HepG2 (cell line): ENCODE data around the gene SELENOH. TPM values are rescaled to one million over a fixed set of nuclear protein-coding genes. Genes with fewer than 3 reads are reported as not detected.

Experiments
- CEBPB ChIP-seq: IDR thresholded peaks from 2 replicates; pipeline ENCODE4 v1.6.1; 2011; ENCODE audit warnings: low read depth, low read length, improper control_type of control experiment, borderline replicate concordance
- FOXK1 ChIP-seq: sonication (generic); formaldehyde crosslinking; IDR thresholded peaks from 2 replicates; pipeline ENCODE4 v1.4.0; 2020; ENCODE audit warnings: low read depth, missing genetic modification reagents, borderline replicate concordance
- GLI4 ChIP-seq: sonication (generic); formaldehyde crosslinking; IDR thresholded peaks from 2 replicates; pipeline ENCODE4 v1.5.1; 2020; ENCODE audit warnings: missing genetic modification reagents, mild to moderate bottlenecking, moderate library complexity, borderline replicate concordance
- IKZF4 ChIP-seq: sonication (generic); formaldehyde crosslinking; IDR thresholded peaks from 2 replicates; pipeline ENCODE4 v1.5.1; 2020; ENCODE audit warnings: borderline replicate concordance, mild to moderate bottlenecking, low read depth, missing genetic modification reagents; ENCODE audit errors: not compliant biosample characterization
- JUN ChIP-seq: sonication (generic); formaldehyde crosslinking; IDR thresholded peaks from 2 replicates; pipeline ENCODE4 v1.4.0; 2020; ENCODE audit warnings: mild to moderate bottlenecking, missing genetic modification reagents
- MEIS2 ChIP-seq: sonication (generic); formaldehyde crosslinking; IDR thresholded peaks from 2 replicates; pipeline ENCODE4 v1.9.0; 2021; ENCODE audit warnings: mild to moderate bottlenecking, missing genetic modification reagents
- NFE2L1 ChIP-seq: sonication (generic); formaldehyde crosslinking; IDR thresholded peaks from 2 replicates; pipeline ENCODE4 v1.4.0; 2020; ENCODE audit warnings: missing genetic modification reagents, mild to moderate bottlenecking, borderline replicate concordance
- NKX3-1 ChIP-seq: sonication (generic); formaldehyde crosslinking; IDR thresholded peaks from 2 replicates; pipeline ENCODE4 v1.5.0; 2020; ENCODE audit warnings: missing genetic modification reagents
- SOX5 ChIP-seq: IDR thresholded peaks from 2 replicates; pipeline ENCODE4 v1.6.1; 2016; ENCODE audit warnings: borderline replicate concordance
- SP4 ChIP-seq: sonication (generic); formaldehyde crosslinking; IDR thresholded peaks from 2 replicates; pipeline ENCODE4 v1.8.1; 2023; ENCODE audit warnings: mild to moderate bottlenecking, missing genetic modification reagents
- SRSF4 ChIP-seq: fragments of 200-400 bp; formaldehyde crosslinking; IDR thresholded peaks from one replicate; pipeline ENCODE4 v1.6.1; 2018; ENCODE audit warnings: mild to moderate bottlenecking, low read depth, low read length, moderate library complexity; ENCODE audit not compliant: poor library complexity, severe bottlenecking
- ZMYM4 ChIP-seq: sonication (generic); formaldehyde crosslinking; IDR thresholded peaks from 2 replicates; pipeline ENCODE4 v1.8.1; 2023; ENCODE audit warnings: mild to moderate bottlenecking, missing genetic modification reagents
- ZNF543 ChIP-seq: sonication (generic); formaldehyde crosslinking; IDR thresholded peaks from 2 replicates; pipeline ENCODE4 v1.4.0; 2020; ENCODE audit warnings: mild to moderate bottlenecking, missing genetic modification reagents
- ZNF550 ChIP-seq: sonication (generic); formaldehyde crosslinking; IDR thresholded peaks from 2 replicates; pipeline ENCODE4 v1.4.0; 2020; ENCODE audit warnings: mild to moderate bottlenecking, missing genetic modification reagents, borderline replicate concordance
- ZNF614 ChIP-seq: IDR thresholded peaks from 2 replicates; pipeline ENCODE4 v1.6.1; 2018; ENCODE audit warnings: missing biosample characterization, missing genetic modification reagents, inconsistent platforms, borderline replicate concordance
- ZNF703 ChIP-seq: sonication (generic); formaldehyde crosslinking; IDR thresholded peaks from 2 replicates; pipeline ENCODE4 v1.5.1; 2020; ENCODE audit warnings: missing genetic modification reagents, mild to moderate bottlenecking, moderate library complexity, borderline replicate concordance
- polyA plus RNA-seq, 8 experiments: library from polyadenylated mRNA; depleted of rRNA in 3 of 8; stranded (reverse) in 7 of 8; unstranded in 1 of 8; fragments of >200 nt; fragmentation: Illumina TruSeq in 4 of 8; extraction: Trizol in 4 of 8; gene quantifications; 2 replicates each; pipeline versions ENCODE4 v1.2.1 to v1.2.3, GENCODE V29; 2011 to 2016; ENCODE audit warnings: low read depth in 4 of 8, missing spikeins in 1 of 8, mixed read lengths in 1 of 8; ENCODE audit not compliant: insufficient read depth in 1 of 8
- total RNA-seq, 5 experiments: library from RNA; depleted of rRNA; stranded (reverse); fragments of >200 nt; fragmentation: Illumina TruSeq; extraction: Trizol; gene quantifications; 2 replicates each; pipeline ENCODE4 v1.2.3, GENCODE V29; 2016; ENCODE audit warnings: low read depth in 1 of 5
- TF ChIP-seq, protein P1 (sequence below): sonication (generic); formaldehyde crosslinking; IDR thresholded peaks from 2 replicates; pipeline ENCODE4 v1.4.0; 2020; ENCODE audit warnings: missing genetic modification reagents
- TF ChIP-seq, protein P2 (sequence below): sonication (generic); formaldehyde crosslinking; IDR thresholded peaks from 2 replicates; pipeline ENCODE4 v1.8.0; 2022; ENCODE audit warnings: mild to moderate bottlenecking, missing genetic modification reagents, moderate library complexity
- TF ChIP-seq, protein P3 (sequence below): sonication (generic); formaldehyde crosslinking; IDR thresholded peaks from 2 replicates; pipeline ENCODE4 v1.4.0; 2020; ENCODE audit warnings: missing genetic modification reagents
- TF ChIP-seq, protein P4 (sequence below): sonication (generic); formaldehyde crosslinking; IDR thresholded peaks from 2 replicates; pipeline ENCODE4 v1.4.0; 2020; ENCODE audit warnings: missing genetic modification reagents
- TF ChIP-seq, protein P5 (sequence below): sonication (generic); formaldehyde crosslinking; IDR thresholded peaks from 2 replicates; pipeline ENCODE4 v1.4.0; 2020; ENCODE audit warnings: missing genetic modification reagents, mild to moderate bottlenecking, borderline replicate concordance
- TF ChIP-seq, protein P6 (sequence below): sonication (generic); formaldehyde crosslinking; IDR thresholded peaks from 2 replicates; pipeline ENCODE4 v1.5.0; 2020; ENCODE audit warnings: missing genetic modification reagents

SELENOH gene
- total and polyA plus RNA-seq, 2 of the 13 experiments (the other 11 are each of a cell fraction or from before 2014, with no cell fraction given) = 27.2 to 77.4 TPM

DNA sequence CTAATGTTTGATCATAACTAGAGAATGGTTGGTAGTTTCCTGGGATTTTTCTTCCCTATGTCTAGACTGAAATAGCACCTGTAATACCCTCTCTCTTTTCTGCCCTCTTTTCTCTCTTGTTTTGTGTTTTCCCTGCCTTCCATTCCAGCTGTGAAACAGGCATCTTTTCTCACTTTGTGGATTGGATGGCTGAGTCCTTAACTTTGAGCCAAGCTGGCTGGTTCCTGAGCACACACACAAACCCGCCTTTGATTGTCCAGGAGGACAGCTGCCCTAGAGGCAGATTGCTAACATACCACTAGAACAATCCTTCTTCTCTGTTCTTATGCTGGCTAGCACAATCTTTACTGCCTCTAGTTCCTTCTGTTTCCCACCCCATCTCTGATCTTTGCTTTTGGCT is 38.0 kb downstream of the SELENOH start (continued):
- no peak for TF ChIP-seq ZNF543 (CRISPR knock-in tag)
- TF ChIP-seq MEIS2 (CRISPR knock-in tag) = 0 out of 2 replicates have a peak, but pooled peaks have one; percentile 31
- TF ChIP-seq, protein P1, sequence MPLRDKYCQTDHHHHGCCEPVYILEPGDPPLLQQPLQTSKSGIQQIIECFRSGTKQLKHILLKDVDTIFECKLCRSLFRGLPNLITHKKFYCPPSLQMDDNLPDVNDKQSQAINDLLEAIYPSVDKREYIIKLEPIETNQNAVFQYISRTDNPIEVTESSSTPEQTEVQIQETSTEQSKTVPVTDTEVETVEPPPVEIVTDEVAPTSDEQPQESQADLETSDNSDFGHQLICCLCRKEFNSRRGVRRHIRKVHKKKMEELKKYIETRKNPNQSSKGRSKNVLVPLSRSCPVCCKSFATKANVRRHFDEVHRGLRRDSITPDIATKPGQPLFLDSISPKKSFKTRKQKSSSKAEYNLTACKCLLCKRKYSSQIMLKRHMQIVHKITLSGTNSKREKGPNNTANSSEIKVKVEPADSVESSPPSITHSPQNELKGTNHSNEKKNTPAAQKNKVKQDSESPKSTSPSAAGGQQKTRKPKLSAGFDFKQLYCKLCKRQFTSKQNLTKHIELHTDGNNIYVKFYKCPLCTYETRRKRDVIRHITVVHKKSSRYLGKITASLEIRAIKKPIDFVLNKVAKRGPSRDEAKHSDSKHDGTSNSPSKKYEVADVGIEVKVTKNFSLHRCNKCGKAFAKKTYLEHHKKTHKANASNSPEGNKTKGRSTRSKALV = no peak
- TF ChIP-seq, protein P2, sequence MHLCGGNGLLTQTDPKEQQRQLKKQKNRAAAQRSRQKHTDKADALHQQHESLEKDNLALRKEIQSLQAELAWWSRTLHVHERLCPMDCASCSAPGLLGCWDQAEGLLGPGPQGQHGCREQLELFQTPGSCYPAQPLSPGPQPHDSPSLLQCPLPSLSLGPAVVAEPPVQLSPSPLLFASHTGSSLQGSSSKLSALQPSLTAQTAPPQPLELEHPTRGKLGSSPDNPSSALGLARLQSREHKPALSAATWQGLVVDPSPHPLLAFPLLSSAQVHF (CRISPR knock-in tag) = no peak
- TF ChIP-seq IKZF4 (CRISPR knock-in tag) = no peak
- no peak for TF ChIP-seq NKX3-1 (CRISPR knock-in tag)
- TF ChIP-seq ZNF550 = no peak
- TF ChIP-seq FOXK1 (CRISPR knock-in tag) = 0 out of 2 replicates have a peak, but pooled peaks have one; percentile 14
- TF ChIP-seq SRSF4 = no peak
- no peak for TF ChIP-seq ZMYM4 (CRISPR knock-in tag)
- TF ChIP-seq JUN (CRISPR knock-in tag) = no peak
- no peak for TF ChIP-seq SP4 (CRISPR knock-in tag)
- peak; percentile 62; the same call in 1 of the 2 replicates for TF ChIP-seq SOX5 (CRISPR knock-in tag)
- no peak for TF ChIP-seq GLI4 (CRISPR knock-in tag)
- TF ChIP-seq, protein P3, sequence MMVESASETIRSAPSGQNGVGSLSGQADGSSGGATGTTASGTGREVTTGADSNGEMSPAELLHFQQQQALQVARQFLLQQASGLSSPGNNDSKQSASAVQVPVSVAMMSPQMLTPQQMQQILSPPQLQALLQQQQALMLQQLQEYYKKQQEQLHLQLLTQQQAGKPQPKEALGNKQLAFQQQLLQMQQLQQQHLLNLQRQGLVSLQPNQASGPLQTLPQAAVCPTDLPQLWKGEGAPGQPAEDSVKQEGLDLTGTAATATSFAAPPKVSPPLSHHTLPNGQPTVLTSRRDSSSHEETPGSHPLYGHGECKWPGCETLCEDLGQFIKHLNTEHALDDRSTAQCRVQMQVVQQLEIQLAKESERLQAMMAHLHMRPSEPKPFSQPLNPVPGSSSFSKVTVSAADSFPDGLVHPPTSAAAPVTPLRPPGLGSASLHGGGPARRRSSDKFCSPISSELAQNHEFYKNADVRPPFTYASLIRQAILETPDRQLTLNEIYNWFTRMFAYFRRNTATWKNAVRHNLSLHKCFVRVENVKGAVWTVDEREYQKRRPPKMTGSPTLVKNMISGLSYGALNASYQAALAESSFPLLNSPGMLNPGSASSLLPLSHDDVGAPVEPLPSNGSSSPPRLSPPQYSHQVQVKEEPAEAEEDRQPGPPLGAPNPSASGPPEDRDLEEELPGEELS = peak; percentile 22; the same call in 1 of the 2 replicates
- TF ChIP-seq, protein P4, sequence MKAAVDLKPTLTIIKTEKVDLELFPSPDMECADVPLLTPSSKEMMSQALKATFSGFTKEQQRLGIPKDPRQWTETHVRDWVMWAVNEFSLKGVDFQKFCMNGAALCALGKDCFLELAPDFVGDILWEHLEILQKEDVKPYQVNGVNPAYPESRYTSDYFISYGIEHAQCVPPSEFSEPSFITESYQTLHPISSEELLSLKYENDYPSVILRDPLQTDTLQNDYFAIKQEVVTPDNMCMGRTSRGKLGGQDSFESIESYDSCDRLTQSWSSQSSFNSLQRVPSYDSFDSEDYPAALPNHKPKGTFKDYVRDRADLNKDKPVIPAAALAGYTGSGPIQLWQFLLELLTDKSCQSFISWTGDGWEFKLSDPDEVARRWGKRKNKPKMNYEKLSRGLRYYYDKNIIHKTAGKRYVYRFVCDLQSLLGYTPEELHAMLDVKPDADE = no peak
- TF ChIP-seq, protein P5, sequence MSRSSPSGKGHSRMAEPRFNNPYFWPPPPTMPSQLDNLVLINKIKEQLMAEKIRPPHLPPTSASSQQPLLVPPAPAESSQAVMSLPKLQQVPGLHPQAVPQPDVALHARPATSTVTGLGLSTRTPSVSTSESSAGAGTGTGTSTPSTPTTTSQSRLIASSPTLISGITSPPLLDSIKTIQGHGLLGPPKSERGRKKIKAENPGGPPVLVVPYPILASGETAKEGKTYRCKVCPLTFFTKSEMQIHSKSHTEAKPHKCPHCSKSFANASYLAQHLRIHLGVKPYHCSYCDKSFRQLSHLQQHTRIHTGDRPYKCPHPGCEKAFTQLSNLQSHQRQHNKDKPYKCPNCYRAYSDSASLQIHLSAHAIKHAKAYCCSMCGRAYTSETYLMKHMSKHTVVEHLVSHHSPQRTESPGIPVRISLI = no peak
- no peak for TF ChIP-seq CEBPB
- TF ChIP-seq, protein P6, sequence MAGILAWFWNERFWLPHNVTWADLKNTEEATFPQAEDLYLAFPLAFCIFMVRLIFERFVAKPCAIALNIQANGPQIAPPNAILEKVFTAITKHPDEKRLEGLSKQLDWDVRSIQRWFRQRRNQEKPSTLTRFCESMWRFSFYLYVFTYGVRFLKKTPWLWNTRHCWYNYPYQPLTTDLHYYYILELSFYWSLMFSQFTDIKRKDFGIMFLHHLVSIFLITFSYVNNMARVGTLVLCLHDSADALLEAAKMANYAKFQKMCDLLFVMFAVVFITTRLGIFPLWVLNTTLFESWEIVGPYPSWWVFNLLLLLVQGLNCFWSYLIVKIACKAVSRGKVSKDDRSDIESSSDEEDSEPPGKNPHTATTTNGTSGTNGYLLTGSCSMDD = no peak
- no peak for TF ChIP-seq ZNF703 (CRISPR knock-in tag)
- TF ChIP-seq ZNF614 (CRISPR knock-in tag) = peak; percentile 44
- TF ChIP-seq NFE2L1 (CRISPR knock-in tag) = no peak
